ENCODE data around the gene APEH. TPM values are rescaled to one million over a fixed set of nuclear protein-coding genes. Genes with fewer than 3 reads are reported as not detected.

The APEH gene
- total and polyA plus RNA-seq, 2 of the 13 experiments (the other 11 are each of a cell fraction or from before 2014, with no cell fraction given) = 116 to 130 TPM

DNA sequence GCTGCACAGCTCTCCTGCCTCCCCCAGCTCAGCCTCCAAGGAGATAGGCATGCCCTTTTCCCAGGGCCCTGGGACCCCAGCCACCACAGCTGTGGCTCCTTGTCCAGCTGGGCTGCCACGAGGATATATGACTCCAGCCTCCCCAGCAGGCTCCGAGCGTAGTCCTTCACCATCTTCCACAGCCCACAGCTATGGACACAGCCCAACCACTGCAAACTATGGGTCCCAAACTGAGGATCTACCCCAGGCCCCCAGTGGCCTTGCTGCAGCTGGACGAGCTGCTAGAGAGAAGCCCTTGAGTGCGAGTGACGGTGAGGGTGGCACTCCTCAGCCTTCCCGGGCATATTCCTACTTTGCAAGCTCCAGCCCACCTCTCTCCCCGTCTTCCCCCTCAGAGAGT lies 20.5 kb upstream of the APEH start:
- H3K9me3 ChIP-seq (ENCODE audit: low read length) = no peaks in the 10 kb centered on the region
- H3K36me3 ChIP-seq (replicated peaks in 1 of 2; ENCODE audit: control insufficient read depth in 1 of 2, insufficient read depth in 2 of 2, low read length in 2 of 2) = no peaks in the 10 kb centered on the region
- no peak overlapping the region for H3K27ac ChIP-seq (ENCODE audit: extremely low read length, insufficient read depth, low read length)
- no peaks in the 10 kb centered on the region for H3K27me3 ChIP-seq (ENCODE audit: control insufficient read depth in 1 of 2, insufficient read depth in 2 of 2, low read length in 2 of 2)
- H3K4me3 ChIP-seq (replicated peaks in 1 of 3; ENCODE audit: insufficient read depth in 1 of 3, low read depth in 2 of 3, low read length in 3 of 3) = no peak overlapping the region
- H3K9ac ChIP-seq (ENCODE audit: insufficient read depth, low read depth, low read length) = no peak overlapping the region
- ChIA-PET CTCF (ENCODE audit: low intra/inter-chr PET ratio, low total read pairs) (no interaction called here), POLR2A (no interaction called here)
- intact Hi-C loops (cut with micrococcal nuclease; ENCODE audit: unreplicated experiment) = no loop called here
- 89% methylated on average over 8 of the region's 8 CpGs for WGBS (ENCODE audit: low lambda C conversion rate)
- BruUV-seq (replicated peaks) = no TSS peak
- H3K79me2 ChIP-seq (ENCODE audit: insufficient read depth, low read length) = no peaks in the 10 kb centered on the region
- DNase-seq (ENCODE audit: low spot score) (no peak), FAIRE-seq (no peak), ATAC-seq (no peak)
- TF ChIP-seq, protein P1, sequence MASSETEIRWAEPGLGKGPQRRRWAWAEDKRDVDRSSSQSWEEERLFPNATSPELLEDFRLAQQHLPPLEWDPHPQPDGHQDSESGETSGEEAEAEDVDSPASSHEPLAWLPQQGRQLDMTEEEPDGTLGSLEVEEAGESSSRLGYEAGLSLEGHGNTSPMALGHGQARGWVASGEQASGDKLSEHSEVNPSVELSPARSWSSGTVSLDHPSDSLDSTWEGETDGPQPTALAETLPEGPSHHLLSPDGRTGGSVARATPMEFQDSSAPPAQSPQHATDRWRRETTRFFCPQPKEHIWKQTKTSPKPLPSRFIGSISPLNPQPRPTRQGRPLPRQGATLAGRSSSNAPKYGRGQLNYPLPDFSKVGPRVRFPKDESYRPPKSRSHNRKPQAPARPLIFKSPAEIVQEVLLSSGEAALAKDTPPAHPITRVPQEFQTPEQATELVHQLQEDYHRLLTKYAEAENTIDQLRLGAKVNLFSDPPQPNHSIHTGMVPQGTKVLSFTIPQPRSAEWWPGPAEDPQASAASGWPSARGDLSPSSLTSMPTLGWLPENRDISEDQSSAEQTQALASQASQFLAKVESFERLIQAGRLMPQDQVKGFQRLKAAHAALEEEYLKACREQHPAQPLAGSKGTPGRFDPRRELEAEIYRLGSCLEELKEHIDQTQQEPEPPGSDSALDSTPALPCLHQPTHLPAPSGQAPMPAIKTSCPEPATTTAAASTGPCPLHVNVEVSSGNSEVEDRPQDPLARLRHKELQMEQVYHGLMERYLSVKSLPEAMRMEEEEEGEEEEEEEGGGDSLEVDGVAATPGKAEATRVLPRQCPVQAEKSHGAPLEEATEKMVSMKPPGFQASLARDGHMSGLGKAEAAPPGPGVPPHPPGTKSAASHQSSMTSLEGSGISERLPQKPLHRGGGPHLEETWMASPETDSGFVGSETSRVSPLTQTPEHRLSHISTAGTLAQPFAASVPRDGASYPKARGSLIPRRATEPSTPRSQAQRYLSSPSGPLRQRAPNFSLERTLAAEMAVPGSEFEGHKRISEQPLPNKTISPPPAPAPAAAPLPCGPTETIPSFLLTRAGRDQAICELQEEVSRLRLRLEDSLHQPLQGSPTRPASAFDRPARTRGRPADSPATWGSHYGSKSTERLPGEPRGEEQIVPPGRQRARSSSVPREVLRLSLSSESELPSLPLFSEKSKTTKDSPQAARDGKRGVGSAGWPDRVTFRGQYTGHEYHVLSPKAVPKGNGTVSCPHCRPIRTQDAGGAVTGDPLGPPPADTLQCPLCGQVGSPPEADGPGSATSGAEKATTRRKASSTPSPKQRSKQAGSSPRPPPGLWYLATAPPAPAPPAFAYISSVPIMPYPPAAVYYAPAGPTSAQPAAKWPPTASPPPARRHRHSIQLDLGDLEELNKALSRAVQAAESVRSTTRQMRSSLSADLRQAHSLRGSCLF (CRISPR knock-in tag; IDR thresholded peaks at IDR 0.05; ENCODE audit: borderline replicate concordance) = no peak
- no peak for TF ChIP-seq ZNF367 (CRISPR knock-in tag; IDR thresholded peaks at IDR 0.05; ENCODE audit: borderline replicate concordance)
- no peak for TF ChIP-seq FOSL1 (CRISPR knock-in tag; IDR thresholded peaks at IDR 0.05; ENCODE audit: borderline replicate concordance)
- no peak for TF ChIP-seq MIER3 (CRISPR knock-in tag; IDR thresholded peaks at IDR 0.05; ENCODE audit: borderline replicate concordance)
- TF ChIP-seq ZNF280D (CRISPR knock-in tag; IDR thresholded peaks at IDR 0.05) = no peak
- TF ChIP-seq NCOR1 (IDR thresholded peaks at IDR 0.05; ENCODE audit: borderline replicate concordance, low read length) = no peak
- no peak for TF ChIP-seq MIXL1 (CRISPR knock-in tag; IDR thresholded peaks at IDR 0.05)
- TF ChIP-seq ZNF781 (CRISPR knock-in tag; IDR thresholded peaks at IDR 0.05; ENCODE audit: borderline replicate concordance, not compliant biosample characterization) = no peak
- TF ChIP-seq, protein P2, sequence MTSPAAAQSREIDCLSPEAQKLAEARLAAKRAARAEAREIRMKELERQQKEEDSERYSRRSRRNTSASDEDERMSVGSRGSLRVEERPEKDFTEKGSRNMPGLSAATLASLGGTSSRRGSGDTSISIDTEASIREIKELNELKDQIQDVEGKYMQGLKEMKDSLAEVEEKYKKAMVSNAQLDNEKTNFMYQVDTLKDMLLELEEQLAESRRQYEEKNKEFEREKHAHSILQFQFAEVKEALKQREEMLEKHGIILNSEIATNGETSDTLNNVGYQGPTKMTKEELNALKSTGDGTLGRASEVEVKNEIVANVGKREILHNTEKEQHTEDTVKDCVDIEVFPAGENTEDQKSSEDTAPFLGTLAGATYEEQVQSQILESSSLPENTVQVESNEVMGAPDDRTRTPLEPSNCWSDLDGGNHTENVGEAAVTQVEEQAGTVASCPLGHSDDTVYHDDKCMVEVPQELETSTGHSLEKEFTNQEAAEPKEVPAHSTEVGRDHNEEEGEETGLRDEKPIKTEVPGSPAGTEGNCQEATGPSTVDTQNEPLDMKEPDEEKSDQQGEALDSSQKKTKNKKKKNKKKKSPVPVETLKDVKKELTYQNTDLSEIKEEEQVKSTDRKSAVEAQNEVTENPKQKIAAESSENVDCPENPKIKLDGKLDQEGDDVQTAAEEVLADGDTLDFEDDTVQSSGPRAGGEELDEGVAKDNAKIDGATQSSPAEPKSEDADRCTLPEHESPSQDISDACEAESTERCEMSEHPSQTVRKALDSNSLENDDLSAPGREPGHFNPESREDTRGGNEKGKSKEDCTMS (CRISPR knock-in tag; conservative IDR thresholded peaks at IDR 0.05) = no peak
- in situ Hi-C loops (cut with HindIII; ENCODE audit: extremely low pct_ligation_motif_present, low pct_unique_long_range_greater_than_20kb) = no loop called here
- H4K20me1 ChIP-seq (ENCODE audit: insufficient read depth, low read length) = no peaks in the 10 kb centered on the region
- H2AFZ ChIP-seq (ENCODE audit: low read length) = no peak overlapping the region
- H3K4me1 ChIP-seq (ENCODE audit: insufficient read depth, low read length) = peaks cover 25% of the 10 kb centered on the region
- H3K4me2 ChIP-seq (ENCODE audit: low read depth, low read length) = no peak overlapping the region
